LNCaP clone FGC (cell line): ENCODE measurements around the gene PDCD1.
"Not testable (repeated sequence)": the region's sequence is repeated elsewhere in the genome, so short reads cannot be mapped to it uniquely, and the experiment has no call there.

Experiments used
- DNase-seq: peaks from one replicate; pipeline ENCODE4 v3.0.0-alpha.2; 2011; ENCODE audit warnings: low read depth
- H3K4me3 ChIP-seq: 2 replicates; pipeline ENCODE4 v1.5.1; 2011; ENCODE audit warnings: mild to moderate bottlenecking, low read depth, low read length, control low read depth
- TF ChIP-seq, protein P1 (sequence below): IDR thresholded peaks from 2 replicates; pipeline ENCODE4 v1.5.1; 2012; ENCODE audit warnings: mild to moderate bottlenecking; ENCODE audit not compliant: control insufficient read depth, insufficient read depth; ENCODE audit errors: extremely low read depth

PDCD1 gene

GRCh38 chr2:241875754-241876527 lies 17.2 kb upstream of the PDCD1 start:
- H3K4me3 ChIP-seq, DNase-seq: not testable (repeated sequence)
- TF ChIP-seq, protein P1, sequence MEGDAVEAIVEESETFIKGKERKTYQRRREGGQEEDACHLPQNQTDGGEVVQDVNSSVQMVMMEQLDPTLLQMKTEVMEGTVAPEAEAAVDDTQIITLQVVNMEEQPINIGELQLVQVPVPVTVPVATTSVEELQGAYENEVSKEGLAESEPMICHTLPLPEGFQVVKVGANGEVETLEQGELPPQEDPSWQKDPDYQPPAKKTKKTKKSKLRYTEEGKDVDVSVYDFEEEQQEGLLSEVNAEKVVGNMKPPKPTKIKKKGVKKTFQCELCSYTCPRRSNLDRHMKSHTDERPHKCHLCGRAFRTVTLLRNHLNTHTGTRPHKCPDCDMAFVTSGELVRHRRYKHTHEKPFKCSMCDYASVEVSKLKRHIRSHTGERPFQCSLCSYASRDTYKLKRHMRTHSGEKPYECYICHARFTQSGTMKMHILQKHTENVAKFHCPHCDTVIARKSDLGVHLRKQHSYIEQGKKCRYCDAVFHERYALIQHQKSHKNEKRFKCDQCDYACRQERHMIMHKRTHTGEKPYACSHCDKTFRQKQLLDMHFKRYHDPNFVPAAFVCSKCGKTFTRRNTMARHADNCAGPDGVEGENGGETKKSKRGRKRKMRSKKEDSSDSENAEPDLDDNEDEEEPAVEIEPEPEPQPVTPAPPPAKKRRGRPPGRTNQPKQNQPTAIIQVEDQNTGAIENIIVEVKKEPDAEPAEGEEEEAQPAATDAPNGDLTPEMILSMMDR = peak; percentile 26; the same call in 1 of the 2 replicates

DNA sequence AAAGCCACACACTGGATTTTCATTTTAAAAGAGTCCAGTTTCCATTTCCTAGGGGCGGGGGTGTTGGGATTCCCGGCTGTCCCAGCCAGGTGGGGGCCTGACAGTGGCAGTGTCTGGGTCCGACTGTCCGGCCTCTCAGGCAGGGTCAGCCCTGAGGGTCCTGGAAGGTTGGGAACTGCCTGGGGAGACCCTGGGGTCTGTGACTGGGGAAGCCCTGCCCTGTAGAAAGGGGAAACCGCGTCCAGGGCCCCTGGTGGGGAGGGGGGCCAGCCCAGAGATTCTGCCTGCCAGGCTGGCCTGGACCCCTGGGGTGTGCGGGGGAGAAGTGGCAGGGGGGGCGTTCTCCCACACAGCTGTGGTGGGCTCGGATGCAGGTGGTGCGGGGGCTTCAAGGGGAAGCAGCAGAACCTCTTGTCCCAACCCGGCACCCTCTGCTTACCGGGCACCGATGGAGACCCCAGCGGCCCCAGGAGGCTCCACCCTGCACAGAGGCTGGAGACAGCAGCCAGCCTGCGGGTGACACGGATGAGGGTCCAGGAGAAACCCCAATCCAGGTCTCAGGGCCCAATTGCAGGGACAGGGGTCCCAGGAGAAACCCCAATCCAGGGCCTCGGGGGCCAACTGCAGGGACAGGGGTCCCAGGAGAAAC lies 15.7 kb upstream of the PDCD1 start:
- no peak for DNase-seq
- TF ChIP-seq, protein P1 = no peak

DNA sequence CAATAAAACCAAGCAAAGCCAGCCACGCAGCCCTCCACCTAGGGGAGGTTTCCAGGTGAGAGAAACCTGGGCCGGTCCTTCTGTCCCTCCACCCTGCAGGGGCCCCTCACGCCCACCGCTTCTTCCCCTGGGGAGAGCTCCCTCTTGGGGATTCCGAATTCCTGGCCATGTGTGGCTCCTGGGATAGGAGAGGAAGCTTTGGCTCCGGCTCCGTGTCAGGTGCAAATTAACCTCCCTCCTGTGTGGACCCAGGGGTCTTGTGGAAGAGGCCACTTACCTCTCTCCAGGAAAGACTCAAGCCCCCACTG lies 15.1 kb upstream of the PDCD1 start:
- no peak overlapping the region for H3K4me3 ChIP-seq
- TF ChIP-seq, protein P1 = no peak
- DNase-seq = no peak

More for the DNA sequence above, 15.7 kb upstream of the PDCD1 start:
- no peak overlapping the region for H3K4me3 ChIP-seq

DNA sequence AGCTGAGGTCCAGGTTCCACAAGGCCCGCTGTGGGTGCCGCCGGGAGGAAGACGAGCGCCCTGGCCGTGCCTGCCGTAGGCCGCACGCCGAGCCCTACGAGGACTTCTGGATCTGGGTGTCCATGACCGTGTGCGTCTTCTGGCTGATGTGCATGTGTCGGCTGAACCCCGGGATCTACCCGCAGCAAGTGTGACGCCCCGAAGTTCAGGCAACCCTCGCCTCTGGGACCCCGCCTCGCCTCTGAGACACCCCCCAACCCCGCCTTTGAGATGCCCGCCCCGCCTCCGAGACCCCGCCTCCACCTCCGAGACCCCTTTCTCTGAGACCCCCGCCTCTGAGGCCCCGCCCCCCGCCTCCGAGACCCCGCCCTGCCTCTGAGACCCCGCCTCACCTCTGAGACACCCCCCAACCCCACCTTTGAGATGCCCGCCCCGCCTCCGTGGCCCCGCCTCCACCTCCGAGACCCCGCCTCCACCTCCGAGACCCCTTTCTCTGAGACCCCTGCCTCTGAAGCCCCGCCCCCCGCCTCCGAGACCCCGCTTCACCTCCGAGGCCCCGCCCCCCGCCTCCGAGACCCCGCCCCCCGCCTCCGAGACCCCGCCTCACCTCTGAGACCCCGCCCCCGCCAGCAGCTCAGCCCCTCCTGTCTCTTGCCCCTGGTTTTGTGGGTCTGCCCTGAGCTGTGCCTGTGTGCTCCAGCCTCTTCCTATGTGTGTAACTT lies 14.5 kb upstream of the PDCD1 start:
- DNase-seq = no peak
- TF ChIP-seq, protein P1 = no peak
- no peak overlapping the region for H3K4me3 ChIP-seq

GRCh38 chr2:241872313-241872642 lies 13.6 kb upstream of the PDCD1 start:
- TF ChIP-seq, protein P1 = no peak
- no peak overlapping the region for H3K4me3 ChIP-seq
- no peak for DNase-seq

DNA sequence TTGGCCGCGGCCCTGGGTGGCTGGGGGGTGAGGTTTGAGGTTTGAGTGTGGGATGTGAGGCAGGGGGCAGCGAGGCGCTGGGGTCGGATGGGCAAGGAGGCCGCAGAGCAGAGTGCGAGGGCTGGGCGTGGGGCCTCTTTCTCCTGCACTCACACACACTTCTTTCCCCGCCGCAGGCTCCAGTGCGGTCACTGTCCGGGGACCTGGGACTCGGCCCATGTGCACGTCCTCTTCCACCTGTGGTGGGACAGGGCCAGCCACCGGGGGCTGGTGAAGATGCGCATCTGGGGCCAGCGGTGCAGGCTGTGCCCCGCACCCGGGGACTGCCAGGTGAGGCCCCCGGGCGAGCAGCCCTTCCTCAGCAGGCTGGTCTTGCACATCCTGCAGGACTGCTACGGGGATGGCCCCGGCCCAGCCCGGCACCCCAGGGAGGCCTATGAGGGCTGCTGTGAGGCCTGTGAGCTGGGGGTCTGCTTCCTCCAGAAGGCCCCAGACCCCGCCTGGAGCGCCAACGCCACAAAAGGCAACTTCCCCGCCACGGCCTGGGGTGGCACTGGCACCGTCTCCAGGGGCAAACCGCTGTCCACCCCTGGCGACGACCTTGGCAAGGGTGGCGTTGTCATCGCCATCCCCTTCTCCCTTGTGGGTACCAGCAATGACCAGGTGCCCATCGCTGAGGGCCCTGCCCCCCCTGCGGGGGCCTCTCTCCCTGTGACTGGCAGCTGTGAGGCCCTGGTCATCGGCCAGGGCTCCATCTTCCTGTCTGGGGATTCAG lies 13.0 kb upstream of the PDCD1 start:
- TF ChIP-seq, protein P1 = no peak

More for the DNA sequence above, 13.0 kb upstream of the PDCD1 start:
- H3K4me3 ChIP-seq = no peak overlapping the region
- no peak for DNase-seq
